Measurements from ENCODE around the gene RBFOX2. TPM values are rescaled to one million over a fixed set of nuclear protein-coding genes. Genes with fewer than 3 reads are reported as not detected.
A peak's percentile ranks its signal among the peaks of the same experiment; 100 is the strongest.

RBFOX2 gene
- total RNA-seq, 1 donor from 2014 or later: 164 TPM

- H3K4me1 Mint-ChIP-seq (ENCODE audit: unreplicated experiment): peaks cover 52% of the 10 kb centered on the region
- H3K27ac Mint-ChIP-seq: no peak overlapping the region
- no peak for DNase-seq (ENCODE audit: extremely low spot score, unreplicated experiment)
- H3K36me3 Mint-ChIP-seq: peaks cover 4% of the 10 kb centered on the region
- TF ChIP-seq, protein P1, sequence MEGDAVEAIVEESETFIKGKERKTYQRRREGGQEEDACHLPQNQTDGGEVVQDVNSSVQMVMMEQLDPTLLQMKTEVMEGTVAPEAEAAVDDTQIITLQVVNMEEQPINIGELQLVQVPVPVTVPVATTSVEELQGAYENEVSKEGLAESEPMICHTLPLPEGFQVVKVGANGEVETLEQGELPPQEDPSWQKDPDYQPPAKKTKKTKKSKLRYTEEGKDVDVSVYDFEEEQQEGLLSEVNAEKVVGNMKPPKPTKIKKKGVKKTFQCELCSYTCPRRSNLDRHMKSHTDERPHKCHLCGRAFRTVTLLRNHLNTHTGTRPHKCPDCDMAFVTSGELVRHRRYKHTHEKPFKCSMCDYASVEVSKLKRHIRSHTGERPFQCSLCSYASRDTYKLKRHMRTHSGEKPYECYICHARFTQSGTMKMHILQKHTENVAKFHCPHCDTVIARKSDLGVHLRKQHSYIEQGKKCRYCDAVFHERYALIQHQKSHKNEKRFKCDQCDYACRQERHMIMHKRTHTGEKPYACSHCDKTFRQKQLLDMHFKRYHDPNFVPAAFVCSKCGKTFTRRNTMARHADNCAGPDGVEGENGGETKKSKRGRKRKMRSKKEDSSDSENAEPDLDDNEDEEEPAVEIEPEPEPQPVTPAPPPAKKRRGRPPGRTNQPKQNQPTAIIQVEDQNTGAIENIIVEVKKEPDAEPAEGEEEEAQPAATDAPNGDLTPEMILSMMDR (conservative IDR thresholded peaks at IDR 0.05): no peak
- no peaks in the 10 kb centered on the region for H3K27me3 Mint-ChIP-seq
- no peak overlapping the region for H3K4me3 Mint-ChIP-seq
- peaks cover 6% of the 10 kb centered on the region for H3K9me3 Mint-ChIP-seq
Measured at GRCh38 chr22:35899736-35900135, 128.9 kb downstream of the RBFOX2 start.

DNA sequence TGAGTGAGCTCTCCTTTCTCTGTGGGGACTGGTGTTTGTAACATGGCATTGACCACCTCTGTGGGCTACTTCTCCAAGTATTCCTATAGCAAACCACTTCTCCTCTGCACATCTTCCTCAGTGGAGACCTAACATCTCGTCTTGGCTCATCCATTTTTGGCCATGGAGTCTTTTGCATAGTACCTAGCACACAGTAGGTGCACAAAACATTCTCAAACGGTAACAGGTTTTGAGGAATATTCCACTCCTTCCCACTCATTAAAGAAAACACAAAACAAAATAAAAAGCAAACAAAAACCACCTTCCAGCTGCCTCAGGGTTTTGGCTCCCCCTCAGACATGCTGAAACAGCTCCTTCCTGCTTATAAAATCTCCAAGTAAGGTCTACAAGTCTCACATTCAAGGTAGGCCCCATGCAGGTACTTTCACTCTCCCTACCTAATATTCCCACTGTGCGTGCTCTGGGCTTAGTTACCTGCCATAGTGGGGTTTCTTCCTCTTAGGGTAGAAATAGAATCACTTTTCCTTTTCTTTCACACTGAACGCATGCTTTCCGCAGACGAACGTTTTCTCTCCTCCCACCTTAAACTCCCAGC, 132.4 kb downstream of the RBFOX2 start:
- Mint-ChIP-seq H3K4me3 (peak overlapping the region; percentile 62), H3K4me1 (ENCODE audit: unreplicated experiment) (peaks cover 58% of the 10 kb centered on the region), H3K27ac (peak overlapping the region; percentile 92), H3K36me3 (peaks cover 4% of the 10 kb centered on the region), H3K9me3 (no peaks in the 10 kb centered on the region), H3K27me3 (no peaks in the 10 kb centered on the region)
- TF ChIP-seq, protein P1 (conservative IDR thresholded peaks at IDR 0.05): no peak
- DNase-seq (ENCODE audit: extremely low spot score, unreplicated experiment): no peak

GRCh38 chr22:35894937-35895708, 133.5 kb downstream of the RBFOX2 start:
- Mint-ChIP-seq H3K4me1 (ENCODE audit: unreplicated experiment) (peaks cover 47% of the 10 kb centered on the region), H3K9me3 (no peaks in the 10 kb centered on the region), H3K36me3 (peaks cover 4% of the 10 kb centered on the region), H3K27ac (peak overlapping the region; percentile 92), H3K27me3 (no peaks in the 10 kb centered on the region), H3K4me3 (peak overlapping the region; percentile 66)
- DNase-seq (ENCODE audit: extremely low spot score, unreplicated experiment): no peak
- TF ChIP-seq, protein P1 (conservative IDR thresholded peaks at IDR 0.05): no peak

DNA sequence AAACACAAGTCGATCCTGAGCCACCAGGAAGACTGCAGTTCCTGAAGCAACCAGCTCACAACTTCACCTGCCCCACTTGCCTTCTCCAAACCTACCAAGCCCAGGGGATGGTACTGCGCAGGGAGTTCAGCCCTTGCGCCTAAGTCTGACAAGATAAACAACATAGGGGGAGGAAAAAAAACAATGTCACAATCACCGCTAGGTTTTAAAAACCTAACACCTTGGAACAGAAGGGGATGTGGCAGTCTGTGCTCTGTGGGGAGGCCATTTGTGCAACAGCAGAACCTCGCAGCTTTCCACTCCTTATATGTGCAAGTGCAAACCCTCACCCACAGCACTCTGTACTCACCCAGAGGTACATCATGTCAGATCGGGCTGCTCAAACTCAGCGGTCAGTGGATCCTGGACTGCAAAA, 134.2 kb downstream of the RBFOX2 start:
- peak overlapping the region; percentile 92 for H3K27ac Mint-ChIP-seq
- peaks cover 47% of the 10 kb centered on the region for H3K4me1 Mint-ChIP-seq (ENCODE audit: unreplicated experiment)
- H3K9me3 Mint-ChIP-seq: no peaks in the 10 kb centered on the region
- no peaks in the 10 kb centered on the region for H3K27me3 Mint-ChIP-seq
- no peak for DNase-seq (ENCODE audit: extremely low spot score, unreplicated experiment)
- TF ChIP-seq, protein P1 (conservative IDR thresholded peaks at IDR 0.05): peak; percentile 18
- peaks cover 5% of the 10 kb centered on the region for H3K36me3 Mint-ChIP-seq
- H3K4me3 Mint-ChIP-seq: peak overlapping the region; percentile 54

DNA sequence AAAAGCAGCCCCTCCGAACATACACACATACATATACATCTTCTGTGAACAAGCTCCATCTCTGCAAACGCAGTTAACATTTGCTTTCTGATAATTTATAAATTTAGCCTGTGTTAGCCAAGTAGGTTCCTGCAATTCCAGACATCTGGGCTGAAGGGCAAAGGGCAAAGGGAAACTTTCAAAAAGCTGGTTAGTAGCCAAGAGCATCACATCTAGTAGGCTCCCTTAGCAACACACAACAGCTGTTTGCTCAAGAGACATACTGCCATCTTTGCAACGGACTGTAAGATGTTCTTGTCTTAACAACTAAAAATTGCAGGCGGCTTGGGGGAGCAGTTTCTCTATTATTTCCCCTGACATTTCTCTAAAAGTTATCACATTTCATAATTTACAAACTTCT, 134.9 kb downstream of the RBFOX2 start:
- TF ChIP-seq, protein P1 (conservative IDR thresholded peaks at IDR 0.05): no peak
- Mint-ChIP-seq H3K27me3 (no peaks in the 10 kb centered on the region), H3K9me3 (no peaks in the 10 kb centered on the region), H3K4me1 (ENCODE audit: unreplicated experiment) (peaks cover 47% of the 10 kb centered on the region), H3K4me3 (no peak overlapping the region), H3K36me3 (peaks cover 9% of the 10 kb centered on the region), H3K27ac (peak overlapping the region; percentile 46)
- no peak for DNase-seq (ENCODE audit: extremely low spot score, unreplicated experiment)
